Left lung (tissue), 10 donors: ENCODE measurements around the gene ENG. TPM values are rescaled to one million over a fixed set of nuclear protein-coding genes. Genes with fewer than 3 reads are reported as not detected.

Experiments
- ATAC-seq: fragments of 200-7000 bp; cut with Tn5 transposase; one replicate; pipeline ENCODE4 v1.9.1; 2020; ENCODE audit warnings: moderate library complexity
- DNase-seq, 4 donors: peaks; one replicate each; pipeline ENCODE4 v3.0.0-alpha.2; 2013 to 2020
- H3K27ac ChIP-seq, 2 donors: fragments of 200-600 bp; sonication (generic) in 1 of 2; one replicate each; pipeline versions ENCODE4 v1.5.0 to v1.8.0; 2020 to 2021
- H3K27me3 ChIP-seq, 2 donors: fragments of 200-600 bp; sonication (generic) in 1 of 2; one replicate each; pipeline versions ENCODE4 v1.5.0 to v1.8.0; 2020 to 2021
- H3K36me3 ChIP-seq, 2 donors: fragments of 200-600 bp; sonication (generic) in 1 of 2; one replicate each; pipeline versions ENCODE4 v1.5.0 to v1.8.0; 2020 to 2021
- H3K4me1 ChIP-seq, 2 donors: fragments of 200-600 bp; one replicate each; pipeline ENCODE4 v1.8.0; 2021
- H3K4me3 ChIP-seq, 2 donors: fragments of 200-600 bp; sonication (generic) in 1 of 2; one replicate each; pipeline versions ENCODE4 v1.5.0 to v1.8.0; 2020 to 2021; ENCODE audit warnings: mild to moderate bottlenecking in 1 of 2
- H3K9me3 ChIP-seq, 2 donors: fragments of 200-600 bp; sonication (generic) in 1 of 2; one replicate each; pipeline versions ENCODE4 v1.5.0 to v1.8.0; 2020 to 2021
- intact Hi-C, 2 donors: fragments of 100-400 bp; cut with DNase I; formaldehyde crosslinking; loops; one replicate each; pipeline versions ENCODE4 v1.11.2 to v1.14.2; 2022
- polyA plus RNA-seq, 6 donors: library from polyadenylated mRNA; unstranded; fragments of 120-200 nt; gene quantifications; one replicate each; pipeline ENCODE4 v1.2.1, GENCODE V29; 2013; ENCODE audit not compliant: insufficient read length in 6 of 6
- total RNA-seq, 2 donors: library from RNA; stranded (reverse); fragmentation: NEBNext Ultra II Directional; extraction: Animal tissue kit (Norgen Biotek cat#: 25700); gene quantifications; one replicate each; pipeline ENCODE4 v1.2.1, GENCODE V29; 2021
- TF ChIP-seq, protein P1 (sequence below), 2 donors: fragments of 200-600 bp; sonication (generic) in 1 of 2; IDR thresholded peaks; one replicate each; pipeline versions ENCODE4 v1.5.0 to v1.8.0; 2021; ENCODE audit warnings: antibody characterized with exemption in 2 of 2
- donor health status: DM: no; HTN: yes; CAD: no.
- donor health status: DM: no; HTN: no; CAD: no.

ENG gene
- total and polyA plus RNA-seq, 8 donors = 71.8 to 354 (median 93.6) TPM

DNA sequence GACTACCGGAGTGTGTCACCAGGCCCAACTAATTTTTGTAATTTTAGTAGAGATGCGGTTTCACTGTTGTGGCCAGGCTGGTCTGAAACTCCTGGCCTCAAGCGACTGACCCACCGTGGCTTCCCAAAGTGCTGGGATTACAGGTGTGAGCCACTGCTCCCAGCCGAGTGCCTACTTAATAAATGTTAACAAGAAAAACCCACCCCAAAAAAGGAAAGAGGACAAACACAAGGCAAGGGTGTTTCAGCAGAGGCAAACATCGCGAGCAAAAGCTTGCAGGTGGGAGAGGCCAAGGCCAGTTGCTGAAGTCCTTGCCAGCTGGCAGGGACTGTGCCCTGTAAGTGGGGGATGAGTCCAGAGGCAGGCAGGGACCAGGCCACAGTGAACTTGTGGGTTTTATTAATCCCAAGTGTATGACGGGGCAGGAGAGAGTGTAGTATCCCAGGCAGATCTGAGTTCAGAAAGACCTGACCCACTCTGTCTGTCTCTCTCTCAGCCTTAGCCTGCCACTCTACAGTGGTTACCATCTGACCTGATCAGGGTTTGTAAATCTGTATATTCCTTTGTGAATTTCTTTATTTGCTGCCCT is 58.1 kb downstream of the ENG start:
- Histone ChIP-seq H3K4me1 (peaks cover 11 to 58% of the 10 kb centered on the region in 2 donors), H3K4me3 (no peak overlapping the region), H3K9me3 (no peaks in the 10 kb centered on the region), H3K27me3 (peaks cover 0 to 11% of the 10 kb centered on the region in 2 donors), H3K27ac (peak overlapping the region; percentile 54 to 57), H3K36me3 (peaks cover 0 to 30% of the 10 kb centered on the region in 2 donors)
- TF ChIP-seq, protein P1, sequence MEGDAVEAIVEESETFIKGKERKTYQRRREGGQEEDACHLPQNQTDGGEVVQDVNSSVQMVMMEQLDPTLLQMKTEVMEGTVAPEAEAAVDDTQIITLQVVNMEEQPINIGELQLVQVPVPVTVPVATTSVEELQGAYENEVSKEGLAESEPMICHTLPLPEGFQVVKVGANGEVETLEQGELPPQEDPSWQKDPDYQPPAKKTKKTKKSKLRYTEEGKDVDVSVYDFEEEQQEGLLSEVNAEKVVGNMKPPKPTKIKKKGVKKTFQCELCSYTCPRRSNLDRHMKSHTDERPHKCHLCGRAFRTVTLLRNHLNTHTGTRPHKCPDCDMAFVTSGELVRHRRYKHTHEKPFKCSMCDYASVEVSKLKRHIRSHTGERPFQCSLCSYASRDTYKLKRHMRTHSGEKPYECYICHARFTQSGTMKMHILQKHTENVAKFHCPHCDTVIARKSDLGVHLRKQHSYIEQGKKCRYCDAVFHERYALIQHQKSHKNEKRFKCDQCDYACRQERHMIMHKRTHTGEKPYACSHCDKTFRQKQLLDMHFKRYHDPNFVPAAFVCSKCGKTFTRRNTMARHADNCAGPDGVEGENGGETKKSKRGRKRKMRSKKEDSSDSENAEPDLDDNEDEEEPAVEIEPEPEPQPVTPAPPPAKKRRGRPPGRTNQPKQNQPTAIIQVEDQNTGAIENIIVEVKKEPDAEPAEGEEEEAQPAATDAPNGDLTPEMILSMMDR (IDR thresholded peaks at IDR 0.05) = no peak
- DNase-seq (peak in 1 of 4 donors; percentile 67), ATAC-seq (peak; percentile 52)
- intact Hi-C loops = loop anchor here in 1 of 2 donors (10.0 kb wide), 1 partner anchor 78 kb away; the partner anchor contains the start of gene AK1

DNA sequence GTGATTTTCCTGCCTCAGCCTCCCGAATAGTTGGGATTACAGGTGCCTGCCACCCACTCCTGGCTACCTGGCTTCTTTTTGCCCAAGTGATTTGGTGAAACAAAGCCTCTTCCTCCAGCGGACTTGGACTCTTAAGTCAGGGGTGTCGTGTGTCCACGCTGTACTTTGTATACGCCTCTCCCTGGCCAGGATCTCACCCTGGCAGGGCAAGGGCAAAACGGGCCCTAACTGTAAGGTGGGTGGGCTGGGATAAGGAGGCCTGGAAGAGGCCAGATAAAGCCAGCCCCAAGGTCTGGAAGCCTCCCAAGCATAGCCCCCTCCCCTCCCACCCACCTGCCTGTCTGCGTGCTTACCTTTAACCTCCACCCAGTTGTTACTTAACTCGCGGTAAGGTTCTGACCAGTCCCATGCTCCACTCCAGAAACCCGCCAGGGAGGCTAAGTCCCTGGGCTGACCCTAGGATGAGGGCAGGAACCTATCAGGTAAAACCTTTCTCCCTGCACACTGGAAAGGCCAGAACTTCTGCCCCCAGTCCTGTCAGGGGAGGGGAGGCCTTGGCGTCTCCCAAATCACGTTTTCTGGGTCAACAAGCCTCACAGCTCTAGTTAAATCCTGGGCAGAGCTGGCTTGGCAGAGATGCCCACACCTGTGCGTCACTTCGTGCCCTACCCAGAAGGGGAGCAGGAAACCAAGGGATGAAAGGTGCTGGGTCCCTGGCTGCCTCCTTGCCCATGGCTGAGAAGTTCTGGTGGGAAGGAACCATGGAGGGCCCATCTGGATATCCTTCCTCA is 60.3 kb downstream of the ENG start:
- intact Hi-C loops = loop anchor here in 1 of 2 donors (10.0 kb wide), 1 partner anchor 81 kb away; the partner anchor contains the start of gene AK1

DNA sequence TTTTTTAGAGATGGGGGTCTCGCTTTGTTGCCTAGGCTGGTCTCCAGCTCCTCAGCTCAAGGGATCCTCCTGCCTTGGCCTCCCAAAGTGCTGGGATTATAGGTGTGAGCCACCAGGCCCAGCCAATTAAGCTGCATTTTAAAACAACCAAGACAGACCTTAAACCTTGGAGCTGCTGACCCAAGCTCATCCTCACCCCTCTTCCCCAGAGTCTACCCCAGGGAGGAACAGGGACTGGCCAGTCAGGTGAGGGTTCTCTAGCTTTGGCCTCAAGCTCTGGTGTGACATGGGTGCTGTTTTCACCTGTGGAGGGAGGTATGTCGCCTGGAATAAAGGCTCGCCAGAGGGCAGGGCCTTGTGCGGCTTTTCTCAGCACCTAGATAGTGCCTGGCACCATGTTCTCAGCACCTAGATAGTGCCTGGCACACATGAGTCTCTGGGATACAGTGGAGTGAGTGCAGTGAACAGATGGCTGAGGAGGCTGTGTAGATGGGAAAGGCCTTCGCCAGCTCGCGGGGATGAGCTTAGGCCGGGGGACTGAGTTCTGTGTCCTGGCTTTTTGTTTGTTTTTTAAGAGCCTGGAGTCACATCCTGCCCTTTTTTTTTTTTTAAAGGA is 61.3 kb downstream of the ENG start:
- Histone ChIP-seq H3K4me1 (peaks cover 11 to 82% of the 10 kb centered on the region in 2 donors), H3K27me3 (peaks cover 0 to 11% of the 10 kb centered on the region in 2 donors), H3K36me3 (peaks cover 0 to 61% of the 10 kb centered on the region in 2 donors), H3K4me3 (no peak overlapping the region), H3K27ac (peak overlapping the region; percentile 13 to 23), H3K9me3 (no peaks in the 10 kb centered on the region)
- DNase-seq (no peak), ATAC-seq (no peak)
- intact Hi-C loops = loop anchor here in 1 of 2 donors (10.0 kb wide), 1 partner anchor 82 kb away; the partner anchor contains the start of gene AK1
- TF ChIP-seq, protein P1 (IDR thresholded peaks at IDR 0.05) = no peak

More for the DNA sequence above, 60.3 kb downstream of the ENG start:
- Histone ChIP-seq H3K36me3 (peaks cover 0 to 51% of the 10 kb centered on the region in 2 donors), H3K4me1 (peaks cover 11 to 72% of the 10 kb centered on the region in 2 donors), H3K9me3 (no peaks in the 10 kb centered on the region), H3K4me3 (no peak overlapping the region), H3K27ac (peak overlapping the region in 1 of 2 donors; percentile 23), H3K27me3 (peaks cover 0 to 11% of the 10 kb centered on the region in 2 donors)
- TF ChIP-seq, protein P1 (IDR thresholded peaks at IDR 0.05) = no peak
- ATAC-seq (peak; percentile 64), DNase-seq (no peak)

DNA sequence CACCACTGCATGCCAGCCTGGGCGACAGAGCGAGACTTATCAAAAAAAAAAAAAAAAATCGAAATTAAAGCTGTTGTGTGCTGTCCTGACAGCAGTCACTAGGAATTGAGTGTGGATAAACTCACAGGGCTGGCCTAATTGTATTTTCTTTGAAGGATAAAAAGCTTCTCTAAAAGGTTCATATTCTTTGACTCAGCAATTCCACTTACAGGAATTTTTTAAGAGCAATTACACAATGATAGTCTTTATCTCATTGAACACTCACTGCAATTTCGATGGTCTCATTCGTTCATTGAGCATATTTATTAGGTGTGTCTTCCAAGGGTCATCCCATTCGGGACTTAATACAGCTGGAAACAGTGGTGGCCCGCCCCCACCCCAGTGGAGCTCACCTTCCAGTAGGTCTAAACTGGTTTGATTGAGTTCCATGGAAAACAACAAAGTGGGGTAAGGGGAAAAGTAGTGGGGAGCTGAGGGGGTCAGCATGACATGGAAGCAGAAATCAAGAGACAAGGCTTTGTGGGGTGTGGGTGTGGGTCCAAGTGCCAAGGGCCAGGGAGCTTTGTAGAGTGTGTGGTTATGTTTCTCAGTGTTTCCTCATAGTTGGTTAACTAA is 61.9 kb downstream of the ENG start:
- H3K9me3 ChIP-seq = no peaks in the 10 kb centered on the region
- H3K36me3 ChIP-seq = peaks cover 0 to 68% of the 10 kb centered on the region in 2 donors
- peak overlapping the region in 1 of 2 donors; percentile 23 for H3K27ac ChIP-seq
- intact Hi-C loops = loop anchor here in 1 of 2 donors (10.0 kb wide), 1 partner anchor 82 kb away; the partner anchor contains the start of gene AK1
- H3K4me3 ChIP-seq = no peak overlapping the region
- ATAC-seq = no peak
- H3K4me1 ChIP-seq = peaks cover 11 to 89% of the 10 kb centered on the region in 2 donors
- TF ChIP-seq, protein P1 (IDR thresholded peaks at IDR 0.05) = no peak
- peaks cover 0 to 8% of the 10 kb centered on the region in 2 donors for H3K27me3 ChIP-seq
- no peak for DNase-seq
